Mesothelial cell of epicardium (in vitro differentiated cells): ENCODE measurements around the gene MLXIP. TPM values are rescaled to one million over a fixed set of nuclear protein-coding genes. Genes with fewer than 3 reads are reported as not detected.

Experiments used
- DNase-seq, 2 experiments: peaks; one replicate each; pipeline ENCODE4 v3.0.0; 2021; ENCODE audit warnings: low spot score in 2 of 2; ENCODE audit not compliant: unreplicated experiment in 2 of 2
- H3K27ac Mint-ChIP-seq: 2 replicates; pipeline ENCODE4 v1.8.0; 2021; ENCODE audit warnings: mixed read lengths
- H3K27me3 Mint-ChIP-seq: 2 replicates; pipeline ENCODE4 v1.8.0; 2021; ENCODE audit warnings: low read depth, mixed read lengths
- H3K36me3 Mint-ChIP-seq: 2 replicates; pipeline ENCODE4 v1.8.0; 2021; ENCODE audit warnings: mixed read lengths
- H3K4me1 Mint-ChIP-seq: 2 replicates; pipeline ENCODE4 v1.8.0; 2021; ENCODE audit warnings: mixed read lengths
- H3K4me3 Mint-ChIP-seq: 2 replicates; pipeline ENCODE4 v1.8.0; 2021; ENCODE audit warnings: mild to moderate bottlenecking, moderate library complexity, mixed read lengths
- H3K9me3 Mint-ChIP-seq: 2 replicates; pipeline ENCODE4 v1.8.0; 2021; ENCODE audit warnings: mixed read lengths
- CTCF ChIP-seq: fragments of 200-600 bp; sonication (generic); IDR thresholded peaks from one replicate; pipeline ENCODE4 v1.5.0; 2021; ENCODE audit warnings: antibody characterized with exemption; ENCODE audit not compliant: unreplicated experiment
- total RNA-seq: library from RNA; stranded (reverse); gene quantifications from 3 replicates; pipeline ENCODE4 v1.2.1, GENCODE V29; 2021

The MLXIP gene
- total RNA-seq, 1 donor from 2014 or later: 65.3 TPM

DNA sequence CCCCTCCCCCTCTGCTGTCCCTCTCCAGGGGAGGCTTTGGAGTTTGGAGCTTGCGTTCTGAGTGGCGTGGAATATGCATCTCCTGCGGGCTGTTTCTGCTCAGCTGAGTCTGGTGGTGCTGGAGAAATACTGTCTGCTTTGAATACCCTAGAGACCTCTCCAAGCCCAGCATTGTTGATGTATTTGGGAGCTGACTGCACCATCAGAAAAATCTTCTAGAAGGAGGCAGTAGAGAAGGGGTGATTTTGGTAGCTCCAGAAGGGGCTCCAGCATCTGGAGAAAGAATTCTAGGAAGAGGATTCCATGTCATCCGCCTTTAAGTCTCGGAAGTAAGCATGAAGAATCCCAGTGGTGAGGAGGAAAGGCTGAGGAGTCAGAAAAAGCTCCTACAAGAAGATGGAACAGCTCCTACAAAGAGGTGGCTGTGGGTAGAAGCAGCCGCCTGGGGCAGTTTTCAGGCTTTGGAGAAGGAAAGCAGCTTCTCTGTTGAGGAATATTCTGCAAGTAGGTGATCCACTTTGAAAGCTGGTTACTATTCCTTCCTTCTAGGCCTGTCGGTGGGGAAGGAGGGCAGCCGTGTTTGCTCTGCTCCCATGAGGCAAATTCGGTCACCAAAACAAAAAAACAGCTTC lies 9.7 kb downstream of the MLXIP start:
- Mint-ChIP-seq H3K4me3 (no peak overlapping the region), H3K4me1 (peaks cover 22% of the 10 kb centered on the region), H3K9me3 (no peaks in the 10 kb centered on the region), H3K27ac (peak overlapping the region; percentile 36), H3K27me3 (no peaks in the 10 kb centered on the region), H3K36me3 (peaks cover 19% of the 10 kb centered on the region)
- no peak for DNase-seq
- no peak for TF ChIP-seq CTCF

GRCh38 chr12:122089077-122089476 lies 10.5 kb downstream of the MLXIP start:
- Mint-ChIP-seq H3K27ac (no peak overlapping the region), H3K4me3 (no peak overlapping the region), H3K9me3 (no peaks in the 10 kb centered on the region)

DNA sequence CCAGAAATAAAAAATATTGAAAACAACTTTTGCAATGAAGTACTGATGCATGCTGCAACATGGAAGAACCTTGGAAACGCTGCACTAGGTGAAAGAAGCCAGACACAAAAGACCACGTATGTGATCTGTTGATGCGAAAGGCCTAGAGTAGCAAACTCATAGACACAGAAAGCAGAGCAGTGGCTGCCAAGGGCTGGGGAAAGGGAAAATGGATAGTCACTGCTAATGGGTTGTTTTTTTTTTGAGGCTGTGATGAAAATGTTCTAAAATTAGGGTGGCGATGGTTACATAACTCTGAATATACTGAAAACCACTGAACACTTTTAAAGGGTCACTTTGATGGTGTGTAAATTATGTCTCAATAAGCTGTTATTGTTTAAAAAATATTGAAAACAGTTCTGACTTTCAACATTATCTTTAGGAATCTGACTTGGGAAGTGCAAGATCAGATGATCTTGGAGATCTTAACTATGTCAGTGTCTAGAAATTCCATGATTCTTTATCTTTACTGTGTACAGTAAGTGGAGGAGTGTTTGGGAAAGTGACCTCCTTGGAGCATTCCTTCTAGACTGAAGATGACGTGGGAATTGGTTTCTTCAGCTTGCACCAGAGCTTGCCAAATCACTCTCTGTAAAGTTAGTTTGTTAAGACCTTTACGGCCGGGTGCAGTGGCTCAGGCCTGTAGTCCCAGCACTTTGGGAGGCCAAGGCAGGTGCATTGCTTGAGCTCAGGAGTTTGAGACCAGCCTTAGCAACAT lies 12.4 kb downstream of the MLXIP start:
- no peaks in the 10 kb centered on the region for H3K9me3 Mint-ChIP-seq
- H3K27ac Mint-ChIP-seq: peak overlapping the region; percentile 81
- no peak for DNase-seq
- no peak overlapping the region for H3K4me3 Mint-ChIP-seq
- peaks cover 8% of the 10 kb centered on the region for H3K36me3 Mint-ChIP-seq
- no peak for TF ChIP-seq CTCF
- no peaks in the 10 kb centered on the region for H3K27me3 Mint-ChIP-seq
- H3K4me1 Mint-ChIP-seq: peaks cover 19% of the 10 kb centered on the region

More at GRCh38 chr12:122089077-122089476, 10.5 kb downstream of the MLXIP start:
- H3K36me3 Mint-ChIP-seq: peaks cover 13% of the 10 kb centered on the region
- peaks cover 19% of the 10 kb centered on the region for H3K4me1 Mint-ChIP-seq
- no peaks in the 10 kb centered on the region for H3K27me3 Mint-ChIP-seq
- no peak for TF ChIP-seq CTCF
- no peak for DNase-seq

DNA sequence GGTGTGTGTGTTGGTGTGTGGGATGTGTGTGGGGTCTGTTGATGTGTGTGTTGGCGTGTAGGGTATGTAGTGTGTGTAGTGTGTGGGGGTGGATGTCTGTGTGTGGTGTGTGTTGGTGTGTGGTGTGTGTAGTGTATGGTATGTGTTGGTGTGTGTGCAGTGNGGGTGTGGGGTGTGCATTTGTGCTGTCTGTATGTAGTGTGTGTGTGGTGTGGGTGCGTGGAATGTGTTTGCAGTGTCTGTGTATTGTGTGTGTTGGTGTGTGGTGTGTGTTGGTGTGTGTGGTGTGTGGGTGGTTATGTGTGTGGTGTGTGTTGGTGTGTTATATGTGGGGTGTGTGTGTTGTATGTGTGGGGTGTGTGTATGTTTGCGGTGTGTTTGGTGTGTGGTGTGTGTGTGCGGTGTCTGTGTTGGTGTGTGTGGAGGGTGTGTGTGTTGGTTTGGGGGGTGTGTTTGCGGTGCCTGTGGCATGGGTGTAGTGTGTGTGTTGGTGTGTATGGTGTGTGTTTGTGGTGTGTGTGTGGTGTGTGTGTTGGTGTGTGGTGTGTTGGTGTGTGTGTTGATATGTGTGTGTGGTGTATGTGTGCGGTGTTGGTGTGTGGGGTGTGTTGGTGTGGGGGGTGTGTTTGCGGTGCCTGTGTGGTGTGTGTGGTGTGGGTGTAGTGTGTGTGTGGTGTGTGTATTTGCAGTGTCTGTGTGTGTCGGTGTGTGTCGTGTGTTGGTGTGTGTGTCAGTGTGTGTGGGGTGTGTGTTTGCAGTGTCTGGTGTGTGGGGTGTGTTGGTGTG lies 14.7 kb downstream of the MLXIP start:
- Mint-ChIP-seq H3K9me3 (no peaks in the 10 kb centered on the region), H3K27me3 (no peaks in the 10 kb centered on the region), H3K4me3 (no peak overlapping the region), H3K4me1 (peaks cover 32% of the 10 kb centered on the region), H3K27ac (no peak overlapping the region), H3K36me3 (no peaks in the 10 kb centered on the region)
- DNase-seq: no peak
- TF ChIP-seq CTCF: no peak

- H3K9me3 Mint-ChIP-seq: no peaks in the 10 kb centered on the region
- TF ChIP-seq CTCF: no peak
- H3K4me3 Mint-ChIP-seq: no peak overlapping the region
- no peak overlapping the region for H3K27ac Mint-ChIP-seq
- no peak for DNase-seq
- no peaks in the 10 kb centered on the region for H3K27me3 Mint-ChIP-seq
- H3K4me1 Mint-ChIP-seq: peaks cover 40% of the 10 kb centered on the region
- H3K36me3 Mint-ChIP-seq: no peaks in the 10 kb centered on the region
Observed at GRCh38 chr12:122094137-122094734, 15.7 kb downstream of the MLXIP start.
